H1 (cell line): ENCODE data around the gene CFAP161. TPM values are rescaled to one million over a fixed set of nuclear protein-coding genes. Genes with fewer than 3 reads are reported as not detected.

ENCODE experiments used
- CTCF ChIA-PET: fragments of 300-600 bp; sonication (Branson Sonifier 250); formaldehyde crosslinking; loops from one replicate; lab custom pipeline; 2021; ENCODE audit not compliant: partially characterized antibody; lab: Charles Lee
- POLR2A ChIA-PET: fragments of 300-600 bp; sonication (Branson Sonifier 250); formaldehyde crosslinking; loops from one replicate; lab custom pipeline; 2021; ENCODE audit warnings: inconsistent platforms; ENCODE audit not compliant: partially characterized antibody; lab: Charles Lee
- DNase-seq, 2 experiments: peaks; one replicate each; pipeline versions ENCODE4 v3.0.0 to v3.0.0-alpha.2; 2010 to 2022; ENCODE audit warnings: low spot score in 2 of 2, low read depth in 1 of 2, mixed read lengths in 1 of 2
- FAIRE-seq: peaks from 2 replicates; lab custom pipeline; 2011; peaks lifted over from hg19 to GRCh38; lab: Jason Lieb, UNC
- H2AFZ ChIP-seq: 2 replicates; pipeline ENCODE4 v1.8.1; 2012; ENCODE audit warnings: low read length, inconsistent platforms
- H2AK5ac ChIP-seq: 2 replicates; pipeline ENCODE4 v1.6.1; 2013; ENCODE audit warnings: low read depth, low read length
- H2BK120ac ChIP-seq: replicated peaks from 2 replicates; pipeline ENCODE3; 2013; ENCODE audit warnings: low read depth, low read length, inconsistent platforms
- H2BK12ac ChIP-seq: 2 replicates; pipeline ENCODE4 v1.6.1; 2013; ENCODE audit warnings: low read depth, low read length
- H2BK15ac ChIP-seq: 2 replicates; pipeline ENCODE4 v1.6.1; 2013; ENCODE audit warnings: low read length
- H2BK20ac ChIP-seq: 2 replicates; pipeline ENCODE4 v1.6.1; 2013; ENCODE audit warnings: low read length
- H2BK5ac ChIP-seq: 2 replicates; pipeline ENCODE4 v1.6.1; 2013; ENCODE audit warnings: low read depth, low read length
- H3K14ac ChIP-seq: 2 replicates; pipeline ENCODE4 v1.6.1; 2013; ENCODE audit warnings: inconsistent platforms; ENCODE audit not compliant: insufficient read length
- H3K18ac ChIP-seq: 2 replicates; pipeline ENCODE4 v1.6.1; 2013; ENCODE audit warnings: low read length; ENCODE audit errors: extremely low read depth
- H3K23ac ChIP-seq: 2 replicates; pipeline ENCODE4 v1.6.1; 2013; ENCODE audit warnings: inconsistent platforms; ENCODE audit not compliant: insufficient read length
- H3K23me2 ChIP-seq: 2 replicates; pipeline ENCODE4 v1.6.1; 2013; ENCODE audit warnings: low read depth, low read length
- H3K27ac ChIP-seq: 2 replicates; pipeline ENCODE4 v1.6.1; 2011; ENCODE audit warnings: low read depth, low read length, inconsistent platforms
- H3K27me3 ChIP-seq, 4 experiments: replicated peaks in 1 of 4; 1 replicate in 1 of 4; 2 replicates in 3 of 4; pipeline versions ENCODE4 v1.6.1 to v1.8.1; 2011 to 2013; ENCODE audit warnings: low read length in 3 of 4, mild to moderate bottlenecking in 3 of 4, inconsistent platforms in 2 of 4, mixed read lengths in 2 of 4, moderate library complexity in 1 of 4; ENCODE audit not compliant: control insufficient read depth in 3 of 4, insufficient read depth in 3 of 4; ENCODE audit errors: extremely low read depth in 1 of 4
- H3K36me3 ChIP-seq, 4 experiments: 2 replicates each; pipeline versions ENCODE4 v1.6.1 to v1.8.1; 2011 to 2013; ENCODE audit warnings: mild to moderate bottlenecking in 4 of 4, low read length in 3 of 4, moderate library complexity in 2 of 4, control low read depth in 1 of 4, inconsistent platforms in 1 of 4; ENCODE audit not compliant: insufficient read depth in 4 of 4, control insufficient read depth in 2 of 4
- H3K4ac ChIP-seq: replicated peaks from 2 replicates; pipeline ENCODE3; 2013; ENCODE audit warnings: low read length, low read depth, mixed read lengths, inconsistent platforms; ENCODE audit not compliant: insufficient read length
- H3K4me1 ChIP-seq, 4 experiments: replicated peaks in 1 of 4; 1 replicate in 1 of 4; 2 replicates in 3 of 4; pipeline versions ENCODE4 v1.6.1 to v1.8.1; 2011 to 2013; ENCODE audit warnings: low read length in 3 of 4, inconsistent platforms in 2 of 4, mixed read lengths in 1 of 4; ENCODE audit not compliant: insufficient read depth in 4 of 4, control insufficient read depth in 3 of 4
- H3K4me2 ChIP-seq, 2 experiments: 2 replicates each; pipeline versions ENCODE4 v1.6.1 to v1.8.1; 2011 to 2013; ENCODE audit warnings: low read depth in 2 of 2, low read length in 2 of 2, control low read depth in 1 of 2, inconsistent platforms in 1 of 2, mild to moderate bottlenecking in 1 of 2; ENCODE audit not compliant: insufficient read depth in 1 of 2
- H3K4me3 ChIP-seq, 4 experiments: fragments of 200-600, 300-600 bp in 1 of 4; sonication (generic), shearing (Covaris generic), sonication (Bioruptor Twin) in 1 of 4; 2 replicates each; pipeline versions ENCODE4 v1.5.1 to v1.8.1; 2011 to 2016; ENCODE audit warnings: low read length in 4 of 4, low read depth in 3 of 4, control low read depth in 2 of 4, inconsistent platforms in 2 of 4, mild to moderate bottlenecking in 2 of 4, mixed read lengths in 1 of 4, moderate library complexity in 1 of 4; ENCODE audit not compliant: insufficient read depth in 2 of 4; ENCODE audit errors: extremely low read depth in 1 of 4
- H3K56ac ChIP-seq: replicated peaks from 2 replicates; pipeline ENCODE3; 2013; ENCODE audit warnings: low read depth, mild to moderate bottlenecking, mixed read lengths, low read length, inconsistent platforms; ENCODE audit not compliant: insufficient read length
- H3K79me1 ChIP-seq: 2 replicates; pipeline ENCODE4 v1.6.1; 2013; ENCODE audit warnings: low read depth, low read length, control low read depth
- H3K79me2 ChIP-seq, 2 experiments: 2 replicates each; pipeline versions ENCODE4 v1.6.1 to v1.8.1; 2012 to 2013; ENCODE audit warnings: low read length in 2 of 2, mild to moderate bottlenecking in 2 of 2, inconsistent platforms in 1 of 2; ENCODE audit not compliant: insufficient read depth in 2 of 2, control insufficient read depth in 1 of 2
- H3K9ac ChIP-seq, 4 experiments: replicated peaks in 1 of 4; 1 replicate in 1 of 4; 2 replicates in 3 of 4; pipeline versions ENCODE4 v1.6.1 to v1.8.1; 2011 to 2013; ENCODE audit warnings: low read depth in 3 of 4, low read length in 3 of 4, control low read depth in 2 of 4, mild to moderate bottlenecking in 2 of 4, moderate library complexity in 2 of 4, inconsistent platforms in 1 of 4; ENCODE audit errors: extremely low read depth in 1 of 4
- H3K9me3 ChIP-seq, 2 experiments: 2 replicates each; pipeline versions ENCODE4 v1.6.1 to v1.8.1; 2012 to 2013; ENCODE audit warnings: mild to moderate bottlenecking in 2 of 2, moderate library complexity in 2 of 2, control low read depth in 1 of 2, inconsistent platforms in 1 of 2, low read depth in 1 of 2, low read length in 1 of 2, mixed read lengths in 1 of 2; ENCODE audit not compliant: insufficient read depth in 2 of 2
- H4K20me1 ChIP-seq, 2 experiments: replicated peaks in 1 of 2; 2 replicates each; pipeline versions ENCODE3 to v1.8.1; 2011 to 2013; ENCODE audit warnings: inconsistent platforms in 2 of 2, low read length in 2 of 2, mild to moderate bottlenecking in 1 of 2; ENCODE audit not compliant: insufficient read depth in 2 of 2, control insufficient read depth in 1 of 2
- H4K5ac ChIP-seq: 2 replicates; pipeline ENCODE4 v1.6.1; 2013; ENCODE audit warnings: low read length, low read depth, mixed read lengths, inconsistent platforms; ENCODE audit not compliant: insufficient read length
- H4K8ac ChIP-seq: 2 replicates; pipeline ENCODE4 v1.8.0; 2013; ENCODE audit warnings: mild to moderate bottlenecking, moderate library complexity, low read length, inconsistent platforms; ENCODE audit not compliant: insufficient read depth; ENCODE audit errors: extremely low read depth
- H4K91ac ChIP-seq: replicated peaks from 2 replicates; pipeline ENCODE3; 2013; ENCODE audit warnings: low read length, mixed read lengths, inconsistent platforms; ENCODE audit not compliant: insufficient read length
- CTBP2 ChIP-seq: IDR thresholded peaks from 2 replicates; pipeline ENCODE4 v1.7.0; 2011; ENCODE audit warnings: borderline replicate concordance, mild to moderate bottlenecking, moderate library complexity, mixed read lengths, low read length; ENCODE audit not compliant: insufficient read depth, insufficient read length
- FOSL1 ChIP-seq: IDR thresholded peaks from 2 replicates; pipeline ENCODE4 v1.6.1; 2011; ENCODE audit warnings: mild to moderate bottlenecking, low read depth, low read length, moderate library complexity; ENCODE audit not compliant: insufficient read depth
- NRF1 ChIP-seq: IDR thresholded peaks from 2 replicates; pipeline ENCODE4 v1.6.1; 2011; ENCODE audit warnings: mild to moderate bottlenecking, low read depth, low read length, improper control_type of control experiment
- WGBS, 2 experiments: shearing (Covaris generic) in 1 of 2; methylation state at CpG; one replicate each; pipeline versions ENCODE4 v1.1.6 to v1.1.7; 2013 to 2015; ENCODE audit warnings: low lambda C conversion rate in 2 of 2, mixed read lengths in 2 of 2, inconsistent platforms in 1 of 2, low coverage in 1 of 2, missing lambda C conversion rate in 1 of 2; ENCODE audit not compliant: insufficient replicate concordance in 2 of 2, insufficient coverage in 1 of 2, insufficient read length in 1 of 2; ENCODE audit errors: extremely low coverage in 1 of 2, missing lambda C conversion rate in 1 of 2; 5-methylcytosine and 5-hydroxymethylcytosine counted together
- polyA plus RNA-seq, 7 experiments: library from polyadenylated mRNA; depleted of rRNA in 3 of 7; stranded (reverse) in 5 of 7; unstranded in 2 of 7; fragments of >200 nt in 5 of 7; fragments of 200-250 nt in 2 of 7; gene quantifications; 1 replicate in 5 of 7; 2 replicates in 1 of 7; 4 replicates in 1 of 7; pipeline versions ENCODE4 v1.2.1 to v1.2.3, GENCODE V29; 2011 to 2013; ENCODE audit warnings: missing spikeins in 2 of 7, mixed read lengths in 2 of 7
- total RNA-seq: library from RNA; stranded (reverse); fragmentation: NEBNext Ultra II Directional; extraction: Animal tissue kit (Norgen Biotek cat#: 25700); gene quantifications from 2 replicates; pipeline ENCODE4 v1.2.1, GENCODE V29; 2021

Gene CFAP161
- total and polyA plus RNA-seq, 2 of the 8 experiments (the other 6 are each of a cell fraction or from before 2014, with no cell fraction given) = 0.05 TPM; not detected in 1

DNA sequence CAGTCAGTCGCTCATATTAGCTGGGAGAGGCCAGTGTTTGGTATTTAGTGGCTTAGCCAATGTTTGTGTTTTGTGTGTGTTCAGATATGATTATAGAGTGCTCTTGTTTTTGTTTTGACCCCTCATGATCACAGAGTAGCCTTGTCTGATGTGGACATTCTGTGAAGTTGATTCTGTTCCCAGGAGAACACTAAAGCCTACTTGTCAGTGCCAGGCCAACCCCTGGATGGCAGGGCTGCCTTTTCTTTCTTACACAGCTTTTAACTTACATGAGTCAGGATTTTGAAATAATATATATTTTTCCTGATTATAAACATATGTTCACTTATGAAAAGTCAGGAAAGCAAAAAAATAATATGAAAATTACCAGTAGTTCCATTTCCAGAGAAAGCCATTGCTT lies 11.9 kb downstream of the CFAP161 start:
- no peaks in the 10 kb centered on the region for H3K4me1 ChIP-seq
- no peak overlapping the region for H2BK120ac ChIP-seq
- H3K9me3 ChIP-seq = no peaks in the 10 kb centered on the region
- H3K36me3 ChIP-seq = no peaks in the 10 kb centered on the region
- H4K20me1 ChIP-seq = no peaks in the 10 kb centered on the region
- no peak overlapping the region for H3K9ac ChIP-seq
- no peak overlapping the region for H4K8ac ChIP-seq
- no peak overlapping the region for H2BK12ac ChIP-seq
- no peaks in the 10 kb centered on the region for H3K27me3 ChIP-seq
- no peak overlapping the region for H2BK5ac ChIP-seq
- no peak overlapping the region for H4K5ac ChIP-seq
- H3K79me1 ChIP-seq = no peaks in the 10 kb centered on the region
- ChIA-PET CTCF (interaction anchor here (1.0 to 1.5 kb wide), 2 partner anchors 29 to 120 kb away, joined by 3 to 4 read pairs; no protein-coding TSS in a partner anchor), POLR2A (no interaction called here)
- no peak overlapping the region for H2AFZ ChIP-seq
- no peak overlapping the region for H2BK15ac ChIP-seq
- no peak overlapping the region for H3K4ac ChIP-seq
- H3K56ac ChIP-seq = no peak overlapping the region
- TF ChIP-seq NRF1 (no peak), CTBP2 (no peak), FOSL1 (no peak)
- H3K4me2 ChIP-seq = no peak overlapping the region
- no peak overlapping the region for H3K4me3 ChIP-seq
- FAIRE-seq = no peak
- H3K23me2 ChIP-seq = no peaks in the 10 kb centered on the region; the same call in 1 of the 2 replicates
- H3K79me2 ChIP-seq = no peaks in the 10 kb centered on the region
- 94% methylated on average over 1 of the region's 1 CpG; no CpG with 5 or more reads in 1 of the 2 experiments for WGBS, 2 experiments
- H3K14ac ChIP-seq = no peak overlapping the region
- no peak overlapping the region for H3K23ac ChIP-seq
- H3K18ac ChIP-seq = no peak overlapping the region
- DNase-seq = no peak
- H2AK5ac ChIP-seq = no peak overlapping the region
- H4K91ac ChIP-seq = no peak overlapping the region
- no peak overlapping the region for H3K27ac ChIP-seq
- H2BK20ac ChIP-seq = no peak overlapping the region
